Upper lobe of left lung (tissue), 4 donors: ENCODE results near the gene CARD10.

ENCODE experiments used
- EP300 ChIP-seq, 4 donors: sonication (generic); formaldehyde crosslinking; IDR thresholded peaks; one replicate each; pipeline ENCODE4 v1.5.1; 2017; ENCODE audit warnings: antibody characterized with exemption in 4 of 4, control low read depth in 2 of 4
- POLR2A ChIP-seq, 4 donors: fragments of 450-650 bp; IDR thresholded peaks; one replicate each; pipeline ENCODE4 v1.5.1; 2016 to 2017; ENCODE audit warnings: antibody characterized with exemption in 4 of 4, mild to moderate bottlenecking in 2 of 4
- TF ChIP-seq, protein P1 (sequence below), 6 experiments: fragments of 450-650 bp in 4 of 6; fragments of 200-600 bp in 2 of 6; sonication (generic) in 2 of 6; IDR thresholded peaks; one replicate each; pipeline ENCODE4 v1.5.1; 2016 to 2019; ENCODE audit warnings: antibody characterized with exemption in 6 of 6

DNA sequence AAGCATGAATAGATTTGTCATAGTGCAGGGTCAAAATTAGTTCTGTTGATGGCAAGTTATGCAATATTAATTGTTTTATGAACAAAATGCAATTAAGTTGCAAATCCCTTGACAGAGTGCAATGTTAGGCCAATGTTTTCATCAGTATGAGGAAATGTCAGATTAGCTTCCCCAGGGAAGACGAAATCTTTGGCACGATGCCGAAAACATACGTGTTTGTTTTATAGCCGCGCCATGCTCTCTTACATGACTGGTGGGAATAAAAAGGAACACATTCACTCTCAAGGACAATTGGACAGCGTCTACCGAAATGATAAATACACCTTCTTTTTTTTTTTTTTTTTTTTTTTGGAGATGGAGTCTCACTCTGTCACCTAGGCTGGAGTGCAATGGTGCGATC, 60.0 kb downstream of the CARD10 start:
- TF ChIP-seq, protein P1, sequence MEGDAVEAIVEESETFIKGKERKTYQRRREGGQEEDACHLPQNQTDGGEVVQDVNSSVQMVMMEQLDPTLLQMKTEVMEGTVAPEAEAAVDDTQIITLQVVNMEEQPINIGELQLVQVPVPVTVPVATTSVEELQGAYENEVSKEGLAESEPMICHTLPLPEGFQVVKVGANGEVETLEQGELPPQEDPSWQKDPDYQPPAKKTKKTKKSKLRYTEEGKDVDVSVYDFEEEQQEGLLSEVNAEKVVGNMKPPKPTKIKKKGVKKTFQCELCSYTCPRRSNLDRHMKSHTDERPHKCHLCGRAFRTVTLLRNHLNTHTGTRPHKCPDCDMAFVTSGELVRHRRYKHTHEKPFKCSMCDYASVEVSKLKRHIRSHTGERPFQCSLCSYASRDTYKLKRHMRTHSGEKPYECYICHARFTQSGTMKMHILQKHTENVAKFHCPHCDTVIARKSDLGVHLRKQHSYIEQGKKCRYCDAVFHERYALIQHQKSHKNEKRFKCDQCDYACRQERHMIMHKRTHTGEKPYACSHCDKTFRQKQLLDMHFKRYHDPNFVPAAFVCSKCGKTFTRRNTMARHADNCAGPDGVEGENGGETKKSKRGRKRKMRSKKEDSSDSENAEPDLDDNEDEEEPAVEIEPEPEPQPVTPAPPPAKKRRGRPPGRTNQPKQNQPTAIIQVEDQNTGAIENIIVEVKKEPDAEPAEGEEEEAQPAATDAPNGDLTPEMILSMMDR (IDR thresholded peaks at IDR 0.05): no peak
- TF ChIP-seq EP300 (IDR thresholded peaks at IDR 0.05) (no peak), POLR2A (IDR thresholded peaks at IDR 0.05) (no peak)
